ENCODE data around the gene ACO1. TPM values are rescaled to one million over a fixed set of nuclear protein-coding genes. Genes with fewer than 3 reads are reported as not detected.

The ACO1 gene
- total RNA-seq, 1 experiment from 2014 or later, result 29.6 TPM

DNA sequence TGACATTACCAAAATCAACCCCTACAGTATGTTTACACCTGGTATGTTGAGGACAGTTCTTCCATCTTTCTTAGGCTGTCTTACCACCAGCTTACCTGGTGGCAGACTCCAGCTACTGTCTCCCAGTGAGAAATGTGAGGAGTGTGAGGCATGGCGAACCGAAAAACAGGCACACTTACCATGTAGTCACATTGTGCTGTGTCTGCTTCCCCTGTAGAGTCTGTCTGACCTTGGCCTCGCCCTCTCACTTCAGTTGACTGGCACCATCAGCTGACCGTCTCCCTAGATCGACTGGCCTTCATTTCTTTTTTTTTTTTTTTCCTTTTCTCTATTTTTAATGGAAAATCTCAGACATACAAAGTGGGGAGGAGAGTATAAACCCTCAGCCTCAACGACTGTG lies 4.9 kb downstream of the ACO1 start:
- Mint-ChIP-seq H3K36me3 (ENCODE audit: insufficient read depth, unreplicated experiment) (peaks cover 7% of the 10 kb centered on the region), H3K4me3 (ENCODE audit: low read depth, unreplicated experiment) (no peak overlapping the region), H3K27ac (ENCODE audit: unreplicated experiment) (no peak overlapping the region), H3K4me1 (ENCODE audit: low read depth, unreplicated experiment) (no peaks in the 10 kb centered on the region), H3K27me3 (ENCODE audit: unreplicated experiment) (no peaks in the 10 kb centered on the region), H3K9me3 (ENCODE audit: low read depth, unreplicated experiment) (no peaks in the 10 kb centered on the region)
- intact Hi-C loops (cut with micrococcal nuclease; ENCODE audit: unreplicated experiment), result no loop called here
- DNase-seq, result no peak
- CTCF ChIA-PET, result no interaction called here
- TF ChIP-seq, protein P1, sequence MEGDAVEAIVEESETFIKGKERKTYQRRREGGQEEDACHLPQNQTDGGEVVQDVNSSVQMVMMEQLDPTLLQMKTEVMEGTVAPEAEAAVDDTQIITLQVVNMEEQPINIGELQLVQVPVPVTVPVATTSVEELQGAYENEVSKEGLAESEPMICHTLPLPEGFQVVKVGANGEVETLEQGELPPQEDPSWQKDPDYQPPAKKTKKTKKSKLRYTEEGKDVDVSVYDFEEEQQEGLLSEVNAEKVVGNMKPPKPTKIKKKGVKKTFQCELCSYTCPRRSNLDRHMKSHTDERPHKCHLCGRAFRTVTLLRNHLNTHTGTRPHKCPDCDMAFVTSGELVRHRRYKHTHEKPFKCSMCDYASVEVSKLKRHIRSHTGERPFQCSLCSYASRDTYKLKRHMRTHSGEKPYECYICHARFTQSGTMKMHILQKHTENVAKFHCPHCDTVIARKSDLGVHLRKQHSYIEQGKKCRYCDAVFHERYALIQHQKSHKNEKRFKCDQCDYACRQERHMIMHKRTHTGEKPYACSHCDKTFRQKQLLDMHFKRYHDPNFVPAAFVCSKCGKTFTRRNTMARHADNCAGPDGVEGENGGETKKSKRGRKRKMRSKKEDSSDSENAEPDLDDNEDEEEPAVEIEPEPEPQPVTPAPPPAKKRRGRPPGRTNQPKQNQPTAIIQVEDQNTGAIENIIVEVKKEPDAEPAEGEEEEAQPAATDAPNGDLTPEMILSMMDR (IDR thresholded peaks at IDR 0.05; ENCODE audit: unreplicated experiment), result no peak
- no TSS peak for BruUV-seq (replicated peaks)

DNA sequence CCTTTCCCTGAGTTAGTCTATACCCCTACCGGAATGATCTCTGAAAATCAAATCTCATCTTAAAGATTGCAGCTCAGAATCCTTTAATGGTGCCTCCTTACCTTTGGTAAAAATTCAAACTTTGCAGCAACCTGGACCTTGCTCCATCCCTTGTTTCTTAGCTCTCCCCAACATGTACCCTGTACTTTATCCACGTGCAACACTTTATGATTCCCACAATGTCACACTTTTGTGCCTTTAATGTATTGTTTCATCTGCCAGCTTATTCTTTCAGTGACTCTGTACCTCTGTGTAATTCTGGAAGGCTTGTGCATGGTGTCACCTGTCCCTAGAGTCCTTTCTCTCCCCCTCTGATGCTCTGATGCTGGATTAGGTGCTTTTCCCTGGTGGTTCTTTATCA lies 9.5 kb downstream of the ACO1 start:
- TF ChIP-seq, protein P1 (IDR thresholded peaks at IDR 0.05; ENCODE audit: unreplicated experiment), result no peak
- CTCF ChIA-PET, result interaction anchor here (1.1 kb wide), 1 partner anchor 16 kb away, joined by 5 read pairs; no protein-coding TSS in a partner anchor
- no peak overlapping the region for H3K4me3 Mint-ChIP-seq (ENCODE audit: low read depth, unreplicated experiment)
- H3K27ac Mint-ChIP-seq (ENCODE audit: unreplicated experiment), result no peak overlapping the region
- DNase-seq, result no peak
- H3K27me3 Mint-ChIP-seq (ENCODE audit: unreplicated experiment), result no peaks in the 10 kb centered on the region
- no peaks in the 10 kb centered on the region for H3K9me3 Mint-ChIP-seq (ENCODE audit: low read depth, unreplicated experiment)
- peaks cover 14% of the 10 kb centered on the region for H3K4me1 Mint-ChIP-seq (ENCODE audit: low read depth, unreplicated experiment)
- no TSS peak for BruUV-seq (replicated peaks)
- H3K36me3 Mint-ChIP-seq (ENCODE audit: insufficient read depth, unreplicated experiment), result peaks cover 6% of the 10 kb centered on the region
- intact Hi-C loops (cut with micrococcal nuclease; ENCODE audit: unreplicated experiment), result no loop called here

DNA sequence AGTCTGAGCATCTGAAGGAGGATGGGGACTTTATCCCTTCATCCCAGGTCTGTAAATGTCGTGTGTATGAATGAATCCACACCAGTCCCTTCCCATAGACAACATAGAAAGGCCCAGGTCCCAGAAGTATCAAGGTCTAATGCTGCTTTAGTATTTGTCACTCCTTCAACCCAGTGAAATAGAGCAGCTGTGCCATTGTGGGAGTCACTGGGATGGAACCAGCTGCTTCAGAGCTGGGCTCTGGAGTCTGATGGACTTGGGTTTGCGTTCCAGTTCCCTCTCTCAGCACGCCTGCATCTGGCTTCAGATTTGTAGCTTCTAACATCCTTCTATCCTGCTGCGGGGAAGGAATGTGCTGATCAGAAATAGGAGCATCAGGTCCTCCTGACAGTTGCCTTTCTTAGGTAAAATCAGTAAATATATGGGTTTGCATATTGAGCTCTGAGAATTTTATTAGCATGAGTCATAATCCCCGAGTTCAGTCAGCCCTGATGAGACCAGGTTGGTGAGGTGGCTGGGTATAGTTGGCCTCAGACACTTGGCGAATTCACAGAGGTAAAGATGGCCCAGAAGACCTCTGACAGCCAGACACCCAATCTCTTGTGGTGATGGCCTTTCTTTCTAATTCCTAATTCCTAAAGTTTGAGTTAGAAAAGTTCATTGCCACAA lies 10.1 kb downstream of the ACO1 start:
- Mint-ChIP-seq H3K4me1 (ENCODE audit: low read depth, unreplicated experiment) (peaks cover 14% of the 10 kb centered on the region), H3K36me3 (ENCODE audit: insufficient read depth, unreplicated experiment) (peaks cover 6% of the 10 kb centered on the region), H3K27ac (ENCODE audit: unreplicated experiment) (no peak overlapping the region), H3K4me3 (ENCODE audit: low read depth, unreplicated experiment) (no peak overlapping the region), H3K27me3 (ENCODE audit: unreplicated experiment) (no peaks in the 10 kb centered on the region), H3K9me3 (ENCODE audit: low read depth, unreplicated experiment) (no peaks in the 10 kb centered on the region)
- TF ChIP-seq, protein P1 (IDR thresholded peaks at IDR 0.05; ENCODE audit: unreplicated experiment), result no peak
- no TSS peak for BruUV-seq (replicated peaks)
- intact Hi-C loops (cut with micrococcal nuclease; ENCODE audit: unreplicated experiment), result no loop called here
- no peak for DNase-seq
- CTCF ChIA-PET, result interaction anchor here (0.6 to 1.1 kb wide), 2 partner anchors 16 to 67 kb away, joined by 5 to 9 read pairs; no protein-coding TSS in a partner anchor

DNA sequence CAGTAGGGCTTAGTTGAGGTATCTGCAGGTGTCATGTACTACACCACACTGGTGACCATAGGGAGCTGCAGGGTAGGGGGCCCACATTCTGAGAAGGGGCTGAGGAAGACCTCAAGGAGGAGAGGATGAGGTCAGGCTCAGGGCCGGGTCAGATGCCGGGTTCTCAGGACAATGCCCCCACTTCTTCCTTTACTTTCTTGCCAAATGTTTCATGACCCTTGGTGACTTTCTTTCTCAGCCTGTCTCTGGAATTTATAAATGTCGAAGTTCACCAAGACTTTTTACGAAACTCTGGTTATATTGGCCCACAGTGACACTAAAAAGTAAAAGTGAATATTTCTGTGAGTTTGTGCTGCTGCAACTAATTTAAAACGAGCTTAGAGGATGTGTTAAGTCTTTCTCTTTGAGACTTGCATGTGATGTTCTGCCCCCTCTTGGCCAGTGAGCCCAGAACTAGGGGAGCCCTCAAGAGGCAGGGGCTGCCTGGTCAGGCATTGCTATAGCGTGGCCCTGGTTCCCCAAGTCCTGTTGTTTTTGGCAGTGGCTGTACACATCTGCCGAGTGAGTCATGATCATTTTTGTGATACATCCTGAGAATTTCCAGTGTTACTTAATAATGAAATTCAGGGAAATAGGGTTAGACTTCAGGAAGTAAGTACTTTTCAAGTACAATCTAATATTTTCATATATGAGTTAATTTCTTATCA lies 11.2 kb downstream of the ACO1 start:
- peaks cover 6% of the 10 kb centered on the region for H3K36me3 Mint-ChIP-seq (ENCODE audit: insufficient read depth, unreplicated experiment)
- H3K9me3 Mint-ChIP-seq (ENCODE audit: low read depth, unreplicated experiment), result no peaks in the 10 kb centered on the region
- H3K27ac Mint-ChIP-seq (ENCODE audit: unreplicated experiment), result no peak overlapping the region
- TF ChIP-seq, protein P1 (IDR thresholded peaks at IDR 0.05; ENCODE audit: unreplicated experiment), result no peak
- no peak overlapping the region for H3K4me3 Mint-ChIP-seq (ENCODE audit: low read depth, unreplicated experiment)
- CTCF ChIA-PET, result no interaction called here
- intact Hi-C loops (cut with micrococcal nuclease; ENCODE audit: unreplicated experiment), result no loop called here
- peaks cover 14% of the 10 kb centered on the region for H3K4me1 Mint-ChIP-seq (ENCODE audit: low read depth, unreplicated experiment)
- peak; percentile 18 for DNase-seq
- H3K27me3 Mint-ChIP-seq (ENCODE audit: unreplicated experiment), result no peaks in the 10 kb centered on the region
- BruUV-seq (replicated peaks), result no TSS peak
